CD4-positive, alpha-beta T cell treated with Interleukin-4 for 1 hour (primary cell): Measurements from ENCODE around the gene TMEM94.
A peak's percentile ranks its signal among the peaks of the same experiment; 100 is the strongest.

Experiments used
- DNase-seq, 2 donors: peaks; one replicate each; pipeline ENCODE4 v3.0.0-alpha.2; 2020 to 2022

The TMEM94 gene

GRCh38 chr17:75478508-75478907, 22.1 kb downstream of the TMEM94 start:
- DNase-seq, result no peak

- DNase-seq, result no peak
Observed at GRCh38 chr17:75480281-75480680, 23.8 kb downstream of the TMEM94 start.

GRCh38 chr17:75481194-75482068, 25.0 kb downstream of the TMEM94 start:
- DNase-seq, result no peak

- DNase-seq, result no peak
Observed at GRCh38 chr17:75482098-75482942, 25.9 kb downstream of the TMEM94 start.

- DNase-seq, result no peak
Observed at GRCh38 chr17:75485688-75486087, 29.3 kb downstream of the TMEM94 start.

GRCh38 chr17:75486151-75486550, 29.7 kb downstream of the TMEM94 start:
- no peak for DNase-seq

GRCh38 chr17:75486951-75487350, 30.5 kb downstream of the TMEM94 start:
- DNase-seq, result no peak

GRCh38 chr17:75487351-75488070, 31.1 kb downstream of the TMEM94 start:
- peak; percentile 46 to 53 for DNase-seq

GRCh38 chr17:75488693-75489510, 32.5 kb downstream of the TMEM94 start:
- no peak for DNase-seq

- no peak for DNase-seq
Observed at GRCh38 chr17:75489511-75489955, 33.1 kb downstream of the TMEM94 start.

- DNase-seq, result no peak
Observed at GRCh38 chr17:75490173-75490743, 33.8 kb downstream of the TMEM94 start.

- DNase-seq, result no peak
Observed at GRCh38 chr17:75490953-75491649, 34.7 kb downstream of the TMEM94 start.

GRCh38 chr17:75491680-75492079, 35.2 kb downstream of the TMEM94 start:
- DNase-seq, result no peak

- DNase-seq, result no peak
Observed at GRCh38 chr17:75492555-75493168, 36.2 kb downstream of the TMEM94 start.

- no peak for DNase-seq
Observed at GRCh38 chr17:75493476-75494129, 37.2 kb downstream of the TMEM94 start.

GRCh38 chr17:75494326-75494877, 38.0 kb downstream of the TMEM94 start:
- DNase-seq, result no peak

GRCh38 chr17:75496005-75496404, 39.6 kb downstream of the TMEM94 start:
- no peak for DNase-seq

- DNase-seq, result no peak
Observed at GRCh38 chr17:75498039-75498725, 41.7 kb downstream of the TMEM94 start.

GRCh38 chr17:75498726-75499213, 42.3 kb downstream of the TMEM94 start:
- DNase-seq, result no peak
